NOMO-1 (cell line): ENCODE data around the gene CSNK1E.

Experiments used
- DNase-seq, 2 experiments: peaks; one replicate each; lab custom pipeline; 2025; ENCODE audit not compliant: unreplicated experiment in 2 of 2; lab: John Stamatoyannopoulos, UW

CSNK1E gene

DNA sequence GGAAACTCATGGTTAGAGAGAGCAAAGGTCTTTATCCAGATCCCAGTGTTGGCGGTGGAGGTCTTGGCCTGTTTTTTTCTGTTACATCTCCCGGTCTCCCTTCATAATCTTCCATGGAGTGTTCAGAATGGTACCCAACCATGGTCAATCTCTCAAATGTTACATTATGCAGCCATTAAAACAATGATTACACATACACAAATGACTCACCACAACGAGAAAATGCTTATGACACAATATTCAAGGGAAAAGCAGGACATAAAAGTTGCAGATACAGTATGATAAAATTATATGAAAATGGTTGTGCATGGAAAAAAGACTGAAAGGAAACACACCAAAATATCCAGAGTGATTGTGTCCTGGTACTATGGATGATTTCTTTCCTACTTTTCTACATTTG, 17.8 kb upstream of the CSNK1E start:
- DNase-seq: peak in 1 of 2 experiments; percentile 34

DNA sequence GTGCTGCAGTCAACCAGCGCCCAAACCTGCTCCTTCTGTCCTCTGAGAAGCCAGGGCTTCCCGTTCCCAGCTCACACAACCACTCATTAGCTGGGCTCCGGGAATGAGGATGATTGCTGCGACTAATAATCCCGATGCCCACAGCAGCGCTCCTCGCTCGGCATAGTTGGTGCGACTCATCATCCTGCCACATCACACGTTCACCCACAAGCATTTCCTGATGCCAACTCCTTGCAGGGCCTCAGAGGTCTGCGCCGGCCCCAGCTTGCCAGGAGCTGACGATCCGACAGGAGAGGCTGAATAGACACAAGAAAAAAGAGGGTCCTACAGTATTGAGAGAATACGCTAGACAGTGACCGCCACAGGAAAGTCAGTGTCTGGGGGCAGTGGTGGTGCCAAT, 10.6 kb upstream of the CSNK1E start:
- DNase-seq: no peak

DNA sequence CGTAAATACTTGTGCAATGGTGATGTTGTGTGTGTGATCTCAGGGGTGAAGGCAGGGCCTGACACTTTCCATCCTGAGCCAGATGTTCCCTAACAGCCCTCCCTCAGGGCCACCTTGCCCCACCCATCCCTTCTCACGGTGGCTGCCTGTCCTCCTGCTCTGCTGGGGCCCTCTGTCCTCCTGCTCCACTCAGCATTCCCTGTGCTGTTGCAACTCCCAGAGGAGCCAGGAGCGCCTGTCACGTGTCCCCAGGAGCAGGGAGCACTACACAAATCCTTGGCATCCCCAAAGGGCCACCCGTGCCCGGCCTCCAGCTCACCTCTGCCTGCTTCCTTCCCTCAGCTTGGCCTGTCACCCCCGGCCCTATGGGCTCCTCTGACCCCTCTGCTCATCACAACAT, 10.2 kb upstream of the CSNK1E start:
- DNase-seq: no peak

DNA sequence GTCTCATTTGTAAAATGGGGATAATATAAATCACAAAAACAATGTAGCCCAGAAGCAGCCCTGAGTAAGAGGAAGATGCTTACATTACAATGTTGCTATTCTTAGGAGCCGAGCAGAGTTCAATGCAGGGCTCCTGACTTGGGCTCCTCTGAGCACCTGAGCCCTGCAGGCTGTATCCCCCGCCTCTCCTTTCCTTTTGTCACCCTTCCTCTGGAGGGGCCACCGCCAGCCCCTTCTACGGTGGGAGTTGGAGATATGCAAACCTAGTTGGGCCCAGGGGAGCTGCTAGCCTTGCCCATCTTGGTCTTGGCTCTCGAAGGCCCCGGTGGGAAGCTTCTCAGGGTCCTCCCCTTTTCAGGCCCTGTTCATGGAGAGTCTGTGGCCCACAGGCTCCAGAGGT, 8.4 kb upstream of the CSNK1E start:
- no peak for DNase-seq

DNA sequence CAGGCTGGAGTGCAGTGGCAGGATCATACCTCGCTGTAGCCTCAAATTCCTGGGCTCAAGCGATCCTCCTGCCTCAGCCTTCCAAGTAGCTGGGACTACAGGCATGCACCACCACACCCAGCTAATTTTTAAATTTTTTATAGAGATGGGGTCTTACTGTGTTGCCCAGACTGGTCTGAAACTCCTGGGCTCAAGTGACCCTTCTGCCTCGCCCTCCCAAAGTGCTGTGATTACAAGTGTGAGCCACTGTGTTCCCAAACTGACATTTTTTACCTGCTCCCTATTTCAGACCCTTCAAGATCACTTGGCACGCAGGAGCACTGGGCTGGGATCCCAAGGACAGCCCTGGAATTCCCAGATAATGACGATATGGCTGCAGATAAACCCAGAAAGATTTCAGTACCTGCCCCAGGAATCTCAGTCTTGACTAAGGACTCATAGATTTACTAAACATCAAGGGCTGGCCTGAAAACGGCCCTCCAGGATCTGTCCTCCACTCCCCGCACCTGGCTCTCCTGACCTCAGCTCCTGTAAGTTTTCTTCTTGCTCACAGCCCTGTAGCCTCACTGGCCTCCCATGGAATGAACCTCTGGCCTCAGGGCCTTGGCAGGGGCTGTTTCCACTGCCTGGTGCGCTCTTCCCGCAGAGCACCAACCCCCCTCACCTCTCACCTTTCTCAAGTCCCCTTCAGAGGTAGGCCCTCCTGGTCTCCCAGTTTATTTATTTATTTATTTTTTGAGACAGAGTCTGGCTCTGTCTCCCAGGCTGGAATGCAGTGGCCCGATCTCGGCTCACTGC, 3.6 kb upstream of the CSNK1E start:
- no peak for DNase-seq

- no peak for DNase-seq
Measured at GRCh38 chr22:38318792-38319773, 1.9 kb upstream of the CSNK1E start.

DNA sequence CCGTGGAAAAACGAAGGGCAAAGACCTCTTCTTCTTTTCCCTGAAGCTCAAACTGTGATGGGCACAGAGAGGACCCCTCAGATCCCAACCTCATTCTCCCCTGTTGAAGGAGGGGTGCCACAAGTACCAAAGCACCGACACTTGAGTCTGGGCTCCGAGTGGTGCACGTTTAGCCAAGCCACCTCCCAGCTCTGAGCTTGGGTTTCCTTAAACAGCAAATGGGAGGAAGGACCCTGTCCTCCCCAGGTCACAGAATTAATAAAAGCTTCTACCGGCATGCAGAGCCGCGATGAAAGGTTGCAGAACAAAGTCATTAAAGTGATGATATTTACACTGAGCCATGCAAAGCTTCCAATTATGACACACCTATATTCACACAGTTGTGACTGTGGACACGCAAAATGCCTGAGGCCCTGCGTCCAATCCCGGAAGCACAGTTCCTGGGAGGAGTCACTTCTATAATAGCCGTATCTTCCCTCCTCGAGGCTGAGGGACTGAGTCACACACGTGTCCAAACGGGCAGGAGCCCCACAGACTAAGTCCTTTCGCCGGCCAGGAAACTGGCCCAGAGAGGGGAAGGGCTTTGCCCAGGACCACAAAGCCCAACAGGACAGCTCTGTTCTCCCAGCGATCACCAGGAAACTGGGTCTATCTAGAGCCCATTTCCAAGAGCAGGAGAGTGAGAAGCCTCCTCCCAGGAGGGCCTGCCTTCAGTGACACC, 922 bp upstream of the CSNK1E start:
- DNase-seq: peak; percentile 60 to 73

DNA sequence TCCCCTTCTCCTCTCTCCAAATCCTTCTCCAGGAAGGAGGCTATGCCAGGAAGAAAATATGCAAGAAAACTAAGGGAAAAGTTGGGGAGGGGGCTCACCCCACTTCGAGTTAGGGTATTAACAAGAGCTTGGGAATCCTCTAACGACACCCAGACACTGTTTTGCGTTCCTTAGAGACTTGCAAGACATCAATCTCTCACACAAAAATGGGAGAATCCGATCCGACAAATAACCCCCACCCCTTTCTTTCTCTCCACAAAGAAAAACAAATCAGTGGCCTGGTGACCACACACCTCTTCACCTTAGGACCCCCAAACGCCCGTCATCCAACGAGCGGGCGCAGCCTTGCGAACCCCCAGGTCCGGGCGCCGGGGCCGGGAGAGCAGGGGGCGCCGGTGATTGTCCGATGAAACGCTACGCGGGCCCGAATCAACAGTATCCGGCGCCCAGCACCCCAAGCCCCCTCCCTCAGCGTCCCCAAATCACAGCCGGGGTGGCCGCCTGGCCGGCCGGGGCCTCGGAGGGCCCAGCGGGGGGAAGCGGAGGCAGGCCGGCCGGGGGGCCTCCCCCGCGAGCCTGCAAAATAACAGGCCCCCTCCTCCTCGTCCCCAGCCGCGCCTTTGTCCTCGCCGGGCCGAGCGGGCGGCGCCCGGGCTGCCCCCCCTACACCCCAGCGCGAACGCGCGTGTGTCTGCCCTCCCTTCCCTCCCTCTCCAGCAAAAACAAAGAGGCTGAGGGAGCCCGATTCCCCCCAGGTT, 690 bp downstream of the CSNK1E start:
- DNase-seq: peak in 1 of 2 experiments; percentile 58

DNA sequence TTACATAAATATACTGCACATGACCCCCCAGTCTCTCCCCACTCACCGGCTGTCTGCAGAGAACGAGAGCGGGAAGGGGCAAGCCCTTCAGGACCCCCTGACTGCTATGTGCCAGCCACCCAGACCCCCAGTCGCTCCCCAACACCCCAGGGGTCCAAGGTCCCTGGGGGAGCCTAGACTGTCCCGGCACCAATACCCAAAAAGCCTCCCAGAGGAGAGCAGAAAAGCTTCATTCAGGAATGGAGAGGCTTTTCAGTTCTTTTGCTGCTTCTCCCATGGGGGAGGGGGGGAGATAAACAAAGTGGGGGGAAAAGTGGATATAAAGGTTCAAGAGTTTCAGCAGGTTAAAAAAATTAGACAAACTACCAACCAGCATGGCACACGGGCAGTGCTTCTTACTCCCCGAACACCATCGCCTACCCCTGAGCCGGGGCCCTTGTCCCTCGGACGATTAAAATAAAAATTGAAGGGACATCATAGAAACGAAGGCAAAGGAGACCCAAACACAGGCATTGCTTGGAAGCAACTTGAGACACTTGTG, 1.3 kb downstream of the CSNK1E start:
- DNase-seq: peak in 1 of 2 experiments; percentile 58

DNA sequence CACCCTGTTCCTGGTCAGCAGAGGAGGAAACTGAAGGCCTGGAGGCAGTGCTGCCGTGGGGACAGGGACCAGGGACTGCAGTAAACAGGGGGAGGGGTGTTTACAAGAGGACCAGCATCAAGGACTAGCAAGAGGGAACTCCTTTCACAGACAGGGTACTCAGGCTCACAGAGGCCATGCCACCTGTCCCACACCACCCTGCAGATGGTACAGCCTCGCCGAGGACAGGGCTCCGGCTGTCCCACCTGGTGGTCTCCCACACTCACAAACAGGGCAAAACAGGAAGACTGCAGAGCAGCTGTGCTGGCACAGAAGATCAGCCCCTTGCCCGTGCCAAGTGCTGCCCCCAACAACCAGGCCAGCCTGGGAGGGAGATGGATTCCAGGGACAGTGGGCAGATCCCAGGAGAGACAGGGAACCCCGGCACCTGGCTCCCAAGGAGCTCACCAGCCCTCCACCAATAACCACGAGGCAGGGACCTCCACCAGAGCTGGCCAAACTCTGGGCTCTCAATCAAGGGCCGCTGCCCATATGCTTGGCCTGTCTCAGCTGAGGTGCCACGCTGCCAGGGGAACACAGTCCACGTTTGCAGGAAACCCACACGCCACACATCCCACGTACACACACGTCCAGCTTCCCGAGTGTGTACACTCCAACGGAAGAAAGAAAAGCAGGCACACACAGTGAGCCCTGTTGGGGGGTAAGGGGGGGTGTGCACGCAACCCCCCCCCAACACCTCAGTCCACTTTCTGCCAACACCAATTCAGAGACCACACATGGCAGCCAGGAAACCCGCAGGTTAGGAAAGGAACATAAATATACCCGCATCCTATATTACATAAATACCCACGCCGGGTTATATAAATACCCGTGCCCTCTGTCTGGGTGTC, 2.1 kb downstream of the CSNK1E start:
- no peak for DNase-seq

GRCh38 chr22:38314051-38314932, 2.9 kb downstream of the CSNK1E start:
- no peak for DNase-seq

- DNase-seq: no peak
Measured at GRCh38 chr22:38313384-38313955, 3.8 kb downstream of the CSNK1E start.

- no peak for DNase-seq
Measured at GRCh38 chr22:38312261-38312800, 4.9 kb downstream of the CSNK1E start.

DNA sequence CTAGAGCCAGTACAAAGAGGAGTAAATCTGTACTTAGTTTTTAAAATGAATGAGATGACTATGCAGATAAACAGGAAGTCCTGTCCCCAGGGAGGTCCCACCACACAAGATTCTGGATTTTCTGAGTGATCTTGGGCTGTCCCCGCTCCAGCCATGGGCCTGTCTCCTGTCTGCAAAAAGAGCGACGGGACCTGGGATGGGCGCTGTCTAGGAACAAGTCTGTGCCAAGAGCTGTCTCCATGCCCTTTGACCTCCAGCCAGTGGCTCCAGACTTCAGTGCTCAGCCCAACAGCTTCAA, 6.0 kb downstream of the CSNK1E start:
- DNase-seq: no peak

DNA sequence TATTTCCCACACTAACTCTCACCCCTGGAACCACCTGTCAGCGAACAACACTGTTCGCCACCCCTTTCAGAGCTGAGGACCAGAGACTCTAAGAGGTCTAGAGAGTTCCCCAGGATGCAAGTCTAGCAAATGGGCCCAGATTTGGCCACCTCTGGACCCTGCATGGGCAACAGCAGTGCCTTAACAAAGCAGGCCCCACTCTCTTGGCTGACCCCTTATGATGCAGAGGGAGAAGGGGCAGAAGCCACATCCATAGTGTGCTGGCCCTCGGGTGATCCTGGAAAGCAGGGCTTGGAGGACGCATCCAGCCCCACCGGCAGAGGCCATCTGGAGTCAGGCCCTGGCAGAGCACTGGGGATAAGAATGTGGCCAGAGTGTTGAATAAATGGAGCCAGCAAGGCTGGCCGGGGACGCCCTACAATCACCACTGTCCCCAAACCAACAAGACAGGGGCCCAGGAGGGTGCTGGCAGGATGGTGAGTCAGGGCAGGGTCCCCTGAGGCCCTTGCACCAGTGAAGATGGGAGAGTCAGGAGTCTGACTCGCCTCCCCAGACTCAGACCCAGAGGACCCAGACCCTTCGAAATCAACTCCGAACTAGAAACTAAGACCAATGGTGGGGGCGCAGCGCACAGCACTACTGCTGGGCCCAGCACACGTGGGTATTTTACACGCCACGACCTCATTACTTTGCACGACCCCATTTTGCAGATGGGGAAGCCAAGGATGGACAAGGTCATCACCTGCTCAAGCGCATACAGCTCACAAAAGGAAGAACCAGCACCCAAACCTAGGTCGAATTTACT, 6.5 kb downstream of the CSNK1E start:
- no peak for DNase-seq

DNA sequence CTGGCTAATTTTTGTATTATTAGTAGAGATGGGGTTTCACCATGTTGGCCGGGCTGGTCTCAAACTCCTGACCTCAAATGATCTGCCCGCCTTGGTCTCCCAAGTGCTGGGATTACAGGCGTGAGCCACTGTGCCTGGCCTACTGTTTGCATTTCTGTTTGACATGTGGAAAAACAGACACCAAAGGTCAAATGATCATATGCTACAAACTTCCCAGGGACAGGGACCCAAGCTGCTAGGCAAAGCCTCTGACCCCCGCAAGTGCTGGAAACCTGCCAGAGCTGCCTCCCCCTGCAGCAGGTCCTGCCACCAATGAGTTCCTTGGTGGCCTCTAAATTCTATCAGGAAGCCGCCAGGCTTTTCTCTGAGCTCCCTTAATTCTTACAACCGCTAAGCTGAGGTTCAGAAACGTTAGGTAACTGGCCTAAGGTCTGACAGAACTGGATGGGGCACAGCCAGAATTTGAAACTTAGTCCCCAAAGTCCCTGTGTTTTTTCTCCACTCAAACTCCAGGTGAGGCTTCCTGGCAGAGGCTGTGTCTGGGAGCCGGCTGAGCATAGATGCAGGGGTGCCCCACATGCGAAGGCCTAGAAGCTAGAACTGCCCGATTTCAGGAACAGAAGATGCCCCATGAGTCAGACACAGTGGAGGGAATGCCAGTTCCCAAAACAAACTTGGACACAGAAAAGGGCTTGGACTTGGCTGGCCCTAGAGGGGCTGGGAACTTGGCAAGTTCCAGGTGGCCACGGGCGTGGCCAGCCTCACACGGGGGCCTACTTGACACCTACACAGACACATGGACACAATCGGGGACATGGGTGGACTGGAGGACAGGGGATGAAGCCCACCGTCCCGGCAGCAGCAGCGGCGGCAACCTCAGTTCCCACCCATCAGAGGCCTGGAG, 7.4 kb downstream of the CSNK1E start:
- DNase-seq: no peak
